Measurements from ENCODE around the gene UBL3. TPM values are rescaled to one million over a fixed set of nuclear protein-coding genes. Genes with fewer than 3 reads are reported as not detected.

Gene UBL3
- total RNA-seq, 3 donors from 2014 or later (not counting 1 experiment from before 2014, with no cell fraction given): 29.6 to 36.0 (median 31.5) TPM

- H3K27ac Mint-ChIP-seq: peak overlapping the region; percentile 88 to 95
- no peaks in the 10 kb centered on the region for H3K27me3 Mint-ChIP-seq (ENCODE audit: low read depth in 2 of 2)
- intact Hi-C loops (cut with micrococcal nuclease): loop anchor here (5.0 kb wide), 2 partner anchors 75 to 265 kb away; no protein-coding TSS in a partner anchor
- H3K4me1 ChIP-seq (ENCODE audit: control insufficient read depth, insufficient read depth, low read length): peaks cover 6% of the 10 kb centered on the region
- no peaks in the 10 kb centered on the region for H3K9me3 ChIP-seq (ENCODE audit: control insufficient read depth, insufficient read depth, low read length)
- H3K4me3 Mint-ChIP-seq: peak overlapping the region; percentile 95
- no peaks in the 10 kb centered on the region for H3K27me3 ChIP-seq (ENCODE audit: control insufficient read depth, insufficient read depth, low read length)
- H3K27ac ChIP-seq (ENCODE audit: low read length): peak overlapping the region; percentile 22
- no peak for TF ChIP-seq CTCF (IDR thresholded peaks at IDR 0.05)
- DNase-seq (peak in 1 of 2 donors; percentile 42), ATAC-seq (no peak)
- H3K36me3 Mint-ChIP-seq: no peaks in the 10 kb centered on the region
- peaks cover 59 to 69% of the 10 kb centered on the region in 2 donors for H3K4me1 Mint-ChIP-seq
- 18% methylated on average over 11 of the region's 13 CpGs for WGBS (ENCODE audit: insufficient coverage)
- no peaks in the 10 kb centered on the region for H3K9me3 Mint-ChIP-seq
- H3K36me3 ChIP-seq (ENCODE audit: control insufficient read depth, insufficient read depth, low read length): no peaks in the 10 kb centered on the region
- H3K4me3 ChIP-seq (ENCODE audit: low read length): peak overlapping the region; percentile 33
Measured at GRCh38 chr13:29847501-29847983, 2.9 kb downstream of the UBL3 start.

GRCh38 chr13:29846475-29847256 is 3.8 kb downstream of the UBL3 start:
- H3K27ac Mint-ChIP-seq: peak overlapping the region; percentile 88 to 95
- 59% methylated on average over 4 of the region's 6 CpGs for WGBS (ENCODE audit: insufficient coverage)
- peaks cover 6% of the 10 kb centered on the region for H3K4me1 ChIP-seq (ENCODE audit: control insufficient read depth, insufficient read depth, low read length)

GRCh38 chr13:29845440-29846056 is 4.9 kb downstream of the UBL3 start:
- Mint-ChIP-seq H3K4me3 (no peak overlapping the region), H3K36me3 (no peaks in the 10 kb centered on the region), H3K27me3 (ENCODE audit: low read depth in 2 of 2) (no peaks in the 10 kb centered on the region), H3K4me1 (peaks cover 76 to 79% of the 10 kb centered on the region in 2 donors), H3K27ac (peak overlapping the region in 1 of 2 donors; percentile 88), H3K9me3 (no peaks in the 10 kb centered on the region)
- intact Hi-C loops (cut with micrococcal nuclease): loop anchor here (5.0 kb wide), 2 partner anchors 77 to 267 kb away; no protein-coding TSS in a partner anchor
- ATAC-seq (no peak), DNase-seq (peak in 1 of 2 donors; percentile 44)
- no peak overlapping the region for H3K4me3 ChIP-seq (ENCODE audit: low read length)
- no peak overlapping the region for H3K27ac ChIP-seq (ENCODE audit: low read length)
- no peaks in the 10 kb centered on the region for H3K36me3 ChIP-seq (ENCODE audit: control insufficient read depth, insufficient read depth, low read length)
- TF ChIP-seq CTCF (IDR thresholded peaks at IDR 0.05): peak; percentile 22
- H3K9me3 ChIP-seq (ENCODE audit: control insufficient read depth, insufficient read depth, low read length): no peaks in the 10 kb centered on the region
- H3K27me3 ChIP-seq (ENCODE audit: control insufficient read depth, insufficient read depth, low read length): no peaks in the 10 kb centered on the region
- H3K4me1 ChIP-seq (ENCODE audit: control insufficient read depth, insufficient read depth, low read length): peaks cover 6% of the 10 kb centered on the region
- 100% methylated on average over 1 of the region's 2 CpGs for WGBS (ENCODE audit: insufficient coverage)

More at GRCh38 chr13:29846475-29847256, 3.8 kb downstream of the UBL3 start:
- H3K9me3 Mint-ChIP-seq: no peaks in the 10 kb centered on the region
- peaks cover 68 to 76% of the 10 kb centered on the region in 2 donors for H3K4me1 Mint-ChIP-seq
- peak overlapping the region; percentile 33 for H3K4me3 ChIP-seq (ENCODE audit: low read length)
- H3K27me3 Mint-ChIP-seq (ENCODE audit: low read depth in 2 of 2): no peaks in the 10 kb centered on the region
- H3K27me3 ChIP-seq (ENCODE audit: control insufficient read depth, insufficient read depth, low read length): no peaks in the 10 kb centered on the region
- peak overlapping the region; percentile 95 for H3K4me3 Mint-ChIP-seq
- no peaks in the 10 kb centered on the region for H3K36me3 ChIP-seq (ENCODE audit: control insufficient read depth, insufficient read depth, low read length)
- H3K9me3 ChIP-seq (ENCODE audit: control insufficient read depth, insufficient read depth, low read length): no peaks in the 10 kb centered on the region
- no peak for ATAC-seq
- intact Hi-C loops (cut with micrococcal nuclease): loop anchor here (5.0 kb wide), 2 partner anchors 76 to 266 kb away; no protein-coding TSS in a partner anchor
- no peak overlapping the region for H3K27ac ChIP-seq (ENCODE audit: low read length)
- TF ChIP-seq CTCF (IDR thresholded peaks at IDR 0.05): no peak
- DNase-seq: no peak
- H3K36me3 Mint-ChIP-seq: no peaks in the 10 kb centered on the region

Measured in natural killer cell (primary cell).